ENCODE results near the gene DPP4. TPM values are rescaled to one million over a fixed set of nuclear protein-coding genes. Genes with fewer than 3 reads are reported as not detected.

The DPP4 gene
- total and polyA plus RNA-seq, 2 of the 4 experiments (the other 2 are of a cell fraction): 13.2 to 19.0 TPM

DNA sequence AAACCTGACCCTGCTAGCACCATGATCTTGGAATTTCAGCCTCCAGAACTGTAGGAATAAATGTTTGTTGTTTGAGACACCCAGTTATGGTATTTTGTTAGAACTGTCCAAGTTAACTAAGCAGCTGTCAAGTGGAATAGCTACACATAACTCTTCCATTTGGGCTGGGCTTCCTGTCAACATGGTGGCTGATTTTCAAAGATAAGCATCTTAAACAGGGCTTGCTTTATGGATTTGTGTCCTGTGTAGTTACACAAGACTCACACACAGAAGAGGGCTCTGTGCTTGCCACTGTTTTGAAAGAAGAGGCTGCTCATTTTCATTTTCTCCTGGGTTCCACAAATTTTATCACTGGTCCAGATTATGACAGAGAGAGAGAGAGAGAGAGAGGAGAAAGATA lies 42.3 kb upstream of the DPP4 start:
- no peak overlapping the region for H3K23ac ChIP-seq (ENCODE audit: low read depth, low read length)
- no peak overlapping the region for H3K18ac ChIP-seq (ENCODE audit: low read depth, low read length)
- no peak overlapping the region for H4K8ac ChIP-seq (ENCODE audit: low read depth in 2 of 2, low read length in 2 of 2)
- no peak overlapping the region for H2AFZ ChIP-seq (replicated peaks; ENCODE audit: low read length, poor library complexity)
- H3K4me2 ChIP-seq (ENCODE audit: low read depth, low read length): no peak overlapping the region
- no peak overlapping the region for H2BK120ac ChIP-seq (ENCODE audit: low read depth, low read length)
- no peak overlapping the region for H3K9ac ChIP-seq (ENCODE audit: low read depth, low read length)
- H3K14ac ChIP-seq (replicated peaks; ENCODE audit: low read depth, low read length): no peak overlapping the region
- no peak overlapping the region for H2BK15ac ChIP-seq (ENCODE audit: low read depth, low read length)
- no TSS peak for BruUV-seq (replicated peaks)
- ChIA-PET CTCF (no interaction called here), POLR2A (ENCODE audit: unreplicated experiment) (no interaction called here)
- no peak overlapping the region for H3K27ac ChIP-seq (ENCODE audit: insufficient read depth, low read length)
- DNase-seq (no peak), ATAC-seq (ENCODE audit: low read depth) (no peak)
- no peak overlapping the region for H3K4ac ChIP-seq (ENCODE audit: low read depth, low read length)
- no peak overlapping the region for H2BK5ac ChIP-seq (ENCODE audit: low read depth, low read length, poor library complexity, severe bottlenecking)
- H3K4me1 ChIP-seq (ENCODE audit: control insufficient read depth, insufficient read depth, low read length): peaks cover 13% of the 10 kb centered on the region
- H4K91ac ChIP-seq (ENCODE audit: insufficient read depth, low read depth, low read length): no peak overlapping the region
- intact Hi-C loops (cut with micrococcal nuclease): no loop called here
- no peak overlapping the region for H3K4me3 ChIP-seq (ENCODE audit: insufficient read depth, low read depth, low read length)
- no peak overlapping the region for H4K5ac ChIP-seq (ENCODE audit: low read depth, low read length)
- no peak overlapping the region for H3K56ac ChIP-seq (ENCODE audit: extremely low read depth, insufficient read depth, low read length)
- no peak for TF ChIP-seq SMC3 (IDR thresholded peaks at IDR 0.05; ENCODE audit: low read depth, low read length)
- TF ChIP-seq BHLHE40 (IDR thresholded peaks at IDR 0.05; ENCODE audit: low read depth, low read length): no peak
- no peak for TF ChIP-seq NFE2L2 (IDR thresholded peaks at IDR 0.05; ENCODE audit: low read depth, low read length)
- TF ChIP-seq RAD21 (IDR thresholded peaks at IDR 0.05; ENCODE audit: low read length): no peak
- TF ChIP-seq MXI1 (IDR thresholded peaks at IDR 0.05; ENCODE audit: borderline replicate concordance, low read depth, low read length): no peak
- TF ChIP-seq FOS (IDR thresholded peaks at IDR 0.05; ENCODE audit: low read depth, low read length): no peak
- TF ChIP-seq, protein P1, sequence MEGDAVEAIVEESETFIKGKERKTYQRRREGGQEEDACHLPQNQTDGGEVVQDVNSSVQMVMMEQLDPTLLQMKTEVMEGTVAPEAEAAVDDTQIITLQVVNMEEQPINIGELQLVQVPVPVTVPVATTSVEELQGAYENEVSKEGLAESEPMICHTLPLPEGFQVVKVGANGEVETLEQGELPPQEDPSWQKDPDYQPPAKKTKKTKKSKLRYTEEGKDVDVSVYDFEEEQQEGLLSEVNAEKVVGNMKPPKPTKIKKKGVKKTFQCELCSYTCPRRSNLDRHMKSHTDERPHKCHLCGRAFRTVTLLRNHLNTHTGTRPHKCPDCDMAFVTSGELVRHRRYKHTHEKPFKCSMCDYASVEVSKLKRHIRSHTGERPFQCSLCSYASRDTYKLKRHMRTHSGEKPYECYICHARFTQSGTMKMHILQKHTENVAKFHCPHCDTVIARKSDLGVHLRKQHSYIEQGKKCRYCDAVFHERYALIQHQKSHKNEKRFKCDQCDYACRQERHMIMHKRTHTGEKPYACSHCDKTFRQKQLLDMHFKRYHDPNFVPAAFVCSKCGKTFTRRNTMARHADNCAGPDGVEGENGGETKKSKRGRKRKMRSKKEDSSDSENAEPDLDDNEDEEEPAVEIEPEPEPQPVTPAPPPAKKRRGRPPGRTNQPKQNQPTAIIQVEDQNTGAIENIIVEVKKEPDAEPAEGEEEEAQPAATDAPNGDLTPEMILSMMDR (conservative IDR thresholded peaks at IDR 0.05; ENCODE audit: low read depth, low read length): no peak
- TF ChIP-seq MAZ (IDR thresholded peaks at IDR 0.05; ENCODE audit: borderline replicate concordance, low read depth, low read length): no peak
- TF ChIP-seq, protein P2, sequence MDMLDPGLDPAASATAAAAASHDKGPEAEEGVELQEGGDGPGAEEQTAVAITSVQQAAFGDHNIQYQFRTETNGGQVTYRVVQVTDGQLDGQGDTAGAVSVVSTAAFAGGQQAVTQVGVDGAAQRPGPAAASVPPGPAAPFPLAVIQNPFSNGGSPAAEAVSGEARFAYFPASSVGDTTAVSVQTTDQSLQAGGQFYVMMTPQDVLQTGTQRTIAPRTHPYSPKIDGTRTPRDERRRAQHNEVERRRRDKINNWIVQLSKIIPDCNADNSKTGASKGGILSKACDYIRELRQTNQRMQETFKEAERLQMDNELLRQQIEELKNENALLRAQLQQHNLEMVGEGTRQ (IDR thresholded peaks at IDR 0.05; ENCODE audit: low read depth, low read length): no peak
- no peak for TF ChIP-seq POLR2A (IDR thresholded peaks at IDR 0.05; ENCODE audit: low read depth, low read length)
- no peaks in the 10 kb centered on the region for H3K36me3 ChIP-seq (ENCODE audit: control insufficient read depth, insufficient read depth, low read length)
- no peaks in the 10 kb centered on the region for H4K20me1 ChIP-seq (ENCODE audit: insufficient read depth, low read length)
- no peaks in the 10 kb centered on the region for H3K79me1 ChIP-seq (ENCODE audit: low read depth in 1 of 2, low read length in 2 of 2)
- dilution Hi-C loops (cut with HindIII; ENCODE audit: low sequenced_read_pairs, unreplicated experiment): no loop called here
- no peaks in the 10 kb centered on the region for H3K27me3 ChIP-seq (ENCODE audit: control insufficient read depth, insufficient read depth, low read length)
- no peak overlapping the region for H2AK5ac ChIP-seq (ENCODE audit: low read depth, low read length)
- H2AK9ac ChIP-seq (replicated peaks; ENCODE audit: low read depth, low read length, poor library complexity): no peak overlapping the region
- no peak overlapping the region for H2BK20ac ChIP-seq (ENCODE audit: low read depth, low read length)
- in situ Hi-C loops (cut with MboI; ENCODE audit: low sequenced_read_pairs): no loop called here
- H3K9me3 ChIP-seq (ENCODE audit: control insufficient read depth, insufficient read depth, low read length): peaks cover 5% of the 10 kb centered on the region
- H3K9me1 ChIP-seq (ENCODE audit: insufficient read depth, low read length): peaks cover 2% of the 10 kb centered on the region; the same call in 1 of the 2 replicates
